Measurements from ENCODE around the gene FHIT. TPM values are rescaled to one million over a fixed set of nuclear protein-coding genes. Genes with fewer than 3 reads are reported as not detected.

The FHIT gene
- total and polyA plus RNA-seq, 7 donors = 2.4 to 10.2 (median 6.1) TPM

DNA sequence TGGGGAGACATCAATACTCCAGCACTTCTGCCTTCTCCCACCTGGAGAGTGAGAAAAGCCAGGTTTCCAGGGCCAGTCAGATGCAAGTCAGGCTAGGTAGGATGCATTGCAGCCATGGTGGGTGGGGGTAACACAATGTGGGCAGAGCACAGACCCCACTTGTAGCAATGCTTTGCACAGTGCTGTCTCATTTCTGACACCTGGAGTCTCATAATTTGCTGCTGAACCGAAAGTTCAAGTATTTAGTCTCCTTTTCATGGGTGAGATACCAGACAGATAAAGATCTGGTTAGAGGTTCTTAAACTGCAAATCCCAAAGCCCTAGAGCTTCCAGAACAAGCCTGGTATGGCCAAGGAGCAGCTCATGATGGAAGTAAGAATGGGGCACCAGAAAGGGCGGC is 1321.1 kb downstream of the FHIT start:
- Histone ChIP-seq H3K27me3 (no peaks in the 10 kb centered on the region), H3K36me3 (no peaks in the 10 kb centered on the region), H3K27ac (no peak overlapping the region), H3K4me3 (no peak overlapping the region), H3K9me3 (no peaks in the 10 kb centered on the region), H3K4me1 (no peaks in the 10 kb centered on the region)
- DNase-seq = no peak
- intact Hi-C loops (cut with DNase I) = no loop called here
- WGBS, 2 donors = 83 to 94% methylated on average over 2 of the region's 2 CpGs
- TF ChIP-seq POLR2A (IDR thresholded peaks at IDR 0.05) = no peak
- no peak for TF ChIP-seq EP300 (IDR thresholded peaks at IDR 0.05)
- TF ChIP-seq, protein P1, sequence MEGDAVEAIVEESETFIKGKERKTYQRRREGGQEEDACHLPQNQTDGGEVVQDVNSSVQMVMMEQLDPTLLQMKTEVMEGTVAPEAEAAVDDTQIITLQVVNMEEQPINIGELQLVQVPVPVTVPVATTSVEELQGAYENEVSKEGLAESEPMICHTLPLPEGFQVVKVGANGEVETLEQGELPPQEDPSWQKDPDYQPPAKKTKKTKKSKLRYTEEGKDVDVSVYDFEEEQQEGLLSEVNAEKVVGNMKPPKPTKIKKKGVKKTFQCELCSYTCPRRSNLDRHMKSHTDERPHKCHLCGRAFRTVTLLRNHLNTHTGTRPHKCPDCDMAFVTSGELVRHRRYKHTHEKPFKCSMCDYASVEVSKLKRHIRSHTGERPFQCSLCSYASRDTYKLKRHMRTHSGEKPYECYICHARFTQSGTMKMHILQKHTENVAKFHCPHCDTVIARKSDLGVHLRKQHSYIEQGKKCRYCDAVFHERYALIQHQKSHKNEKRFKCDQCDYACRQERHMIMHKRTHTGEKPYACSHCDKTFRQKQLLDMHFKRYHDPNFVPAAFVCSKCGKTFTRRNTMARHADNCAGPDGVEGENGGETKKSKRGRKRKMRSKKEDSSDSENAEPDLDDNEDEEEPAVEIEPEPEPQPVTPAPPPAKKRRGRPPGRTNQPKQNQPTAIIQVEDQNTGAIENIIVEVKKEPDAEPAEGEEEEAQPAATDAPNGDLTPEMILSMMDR (IDR thresholded peaks at IDR 0.05) = no peak
- no peak for TF ChIP-seq POLR2AphosphoS5 (IDR thresholded peaks at IDR 0.05)

DNA sequence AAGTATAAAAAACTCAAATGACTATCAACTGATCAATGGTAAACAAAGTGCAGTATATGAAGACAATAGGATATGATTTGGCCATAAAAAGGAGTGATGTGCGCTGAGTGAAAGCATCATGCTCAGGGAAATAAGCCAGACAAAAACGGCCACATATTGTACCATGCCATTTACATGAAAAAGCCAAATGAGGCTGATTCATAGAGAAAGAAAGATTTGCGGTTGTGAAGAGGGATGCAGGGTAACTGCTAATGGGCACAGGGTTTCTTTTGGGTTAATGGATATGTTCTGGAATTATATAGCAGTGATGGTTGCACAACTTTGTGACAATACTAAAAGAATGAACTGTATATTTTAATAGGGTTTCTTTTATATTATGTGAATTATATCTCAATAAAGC is 1324.2 kb downstream of the FHIT start:
- TF ChIP-seq POLR2AphosphoS5 (IDR thresholded peaks at IDR 0.05) = no peak
- TF ChIP-seq, protein P1 (IDR thresholded peaks at IDR 0.05) = no peak
- TF ChIP-seq POLR2A (IDR thresholded peaks at IDR 0.05) = no peak
- TF ChIP-seq EP300 (IDR thresholded peaks at IDR 0.05) = no peak
- Histone ChIP-seq H3K4me1 (no peaks in the 10 kb centered on the region), H3K27ac (no peak overlapping the region), H3K9me3 (no peaks in the 10 kb centered on the region), H3K27me3 (no peaks in the 10 kb centered on the region), H3K4me3 (no peak overlapping the region), H3K36me3 (no peaks in the 10 kb centered on the region)
- 91 to 93% methylated on average over 3 of the region's 3 CpGs for WGBS, 2 donors
- no peak for DNase-seq
- intact Hi-C loops (cut with DNase I) = no loop called here

DNA sequence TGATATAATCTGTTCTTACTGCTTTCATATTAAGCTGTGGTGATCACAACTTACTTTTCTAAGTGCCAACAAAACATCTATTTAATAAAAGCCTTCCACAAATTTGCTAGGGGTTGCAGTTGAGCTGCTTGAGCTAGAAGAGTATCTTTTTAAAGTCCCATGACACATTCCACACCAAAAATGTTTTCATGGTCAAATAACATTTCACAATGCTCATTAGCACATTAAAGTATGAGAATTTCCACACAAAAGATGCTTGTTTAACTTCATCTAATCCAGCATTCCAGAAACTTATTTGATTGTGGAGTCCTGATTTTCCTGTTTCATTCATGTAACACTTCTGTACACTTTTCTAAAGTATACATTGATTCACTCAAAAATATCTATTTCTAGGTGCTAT is 1325.3 kb downstream of the FHIT start:
- no peak for DNase-seq
- H3K4me3 ChIP-seq = no peak overlapping the region
- H3K4me1 ChIP-seq = no peaks in the 10 kb centered on the region
- no peak for TF ChIP-seq POLR2AphosphoS5 (IDR thresholded peaks at IDR 0.05)
- TF ChIP-seq, protein P1 (IDR thresholded peaks at IDR 0.05) = no peak
- no peak for TF ChIP-seq POLR2A (IDR thresholded peaks at IDR 0.05)
- no peak for TF ChIP-seq EP300 (IDR thresholded peaks at IDR 0.05)
- H3K36me3 ChIP-seq = no peaks in the 10 kb centered on the region
- H3K9me3 ChIP-seq = no peaks in the 10 kb centered on the region
- intact Hi-C loops (cut with DNase I) = no loop called here
- no peaks in the 10 kb centered on the region for H3K27me3 ChIP-seq
- H3K27ac ChIP-seq = no peak overlapping the region

DNA sequence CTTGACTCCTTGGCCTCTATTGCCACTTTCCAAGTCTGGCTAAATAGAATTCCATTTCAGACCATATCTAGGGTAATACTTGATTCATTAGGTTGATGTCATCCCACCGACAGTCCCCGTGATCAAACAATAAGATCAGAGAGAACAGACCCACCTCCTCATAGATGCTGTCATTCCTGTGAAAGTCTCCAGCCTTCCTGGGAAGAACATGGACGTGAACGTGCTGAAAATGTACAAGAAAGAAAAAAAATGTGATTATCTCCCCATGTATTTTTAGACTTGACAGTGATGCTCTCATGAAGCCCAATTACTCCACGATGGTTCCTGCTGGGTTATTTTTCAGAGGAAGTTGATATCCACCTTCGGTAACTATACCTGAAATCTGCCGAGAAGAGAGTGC is 1329.1 kb downstream of the FHIT start:
- TF ChIP-seq, protein P1 (IDR thresholded peaks at IDR 0.05) = no peak
- TF ChIP-seq POLR2A (IDR thresholded peaks at IDR 0.05) (no peak), EP300 (IDR thresholded peaks at IDR 0.05) (no peak), POLR2AphosphoS5 (IDR thresholded peaks at IDR 0.05) (no peak)
- WGBS, 2 donors = 95% methylated on average over 7 of the region's 7 CpGs
- Histone ChIP-seq H3K4me1 (no peaks in the 10 kb centered on the region), H3K27ac (no peak overlapping the region), H3K27me3 (no peaks in the 10 kb centered on the region), H3K9me3 (no peaks in the 10 kb centered on the region), H3K4me3 (no peak overlapping the region), H3K36me3 (no peaks in the 10 kb centered on the region)
- no peak for DNase-seq
- intact Hi-C loops (cut with DNase I) = no loop called here

DNA sequence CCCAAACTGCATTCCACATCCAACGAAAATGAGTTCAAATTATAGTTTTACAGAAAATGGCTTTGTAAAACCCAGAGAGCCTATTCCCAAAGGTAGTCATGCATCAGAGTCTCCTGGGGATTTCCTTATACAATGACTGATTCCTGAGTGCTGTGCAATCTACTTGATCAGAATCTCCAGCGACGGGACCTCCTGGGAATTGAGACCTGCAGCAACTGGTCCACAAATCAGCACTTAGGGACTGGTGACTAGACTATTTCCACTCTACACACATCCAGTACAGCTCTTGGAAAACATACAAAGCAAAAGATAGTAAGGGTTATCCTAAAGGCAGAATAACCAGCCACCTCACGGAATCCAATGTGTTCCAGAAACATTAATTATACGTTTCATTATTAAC is 1330.4 kb downstream of the FHIT start:
- H3K36me3 ChIP-seq = no peaks in the 10 kb centered on the region
- TF ChIP-seq EP300 (IDR thresholded peaks at IDR 0.05) (no peak), POLR2A (IDR thresholded peaks at IDR 0.05) (no peak), POLR2AphosphoS5 (IDR thresholded peaks at IDR 0.05) (no peak)
- TF ChIP-seq, protein P1 (IDR thresholded peaks at IDR 0.05) = no peak
- no peaks in the 10 kb centered on the region for H3K27me3 ChIP-seq
- no peaks in the 10 kb centered on the region for H3K4me1 ChIP-seq
- no peaks in the 10 kb centered on the region for H3K9me3 ChIP-seq
- intact Hi-C loops (cut with DNase I) = no loop called here
- no peak overlapping the region for H3K27ac ChIP-seq
- no peak for DNase-seq
- 92 to 96% methylated on average over 5 of the region's 5 CpGs for WGBS, 2 donors
- H3K4me3 ChIP-seq = no peak overlapping the region
